Measurements from ENCODE around the gene FGF9. TPM values are rescaled to one million over a fixed set of nuclear protein-coding genes. Genes with fewer than 3 reads are reported as not detected.

The FGF9 gene
- total RNA-seq, 1 experiment from 2014 or later = 0.35 TPM

GRCh38 chr13:21735701-21736401 lies 65.0 kb downstream of the FGF9 start:
- CTCF ChIA-PET = interaction anchor here (0.6 kb wide), 1 partner anchor 16 kb away, joined by 5 read pairs; no protein-coding TSS in a partner anchor

GRCh38 chr13:21736926-21737325 lies 66.1 kb downstream of the FGF9 start:
- Mint-ChIP-seq H3K9me3 (ENCODE audit: unreplicated experiment) (no peaks in the 10 kb centered on the region), H3K27me3 (ENCODE audit: insufficient read depth, unreplicated experiment) (no peaks in the 10 kb centered on the region), H3K36me3 (ENCODE audit: insufficient read depth, unreplicated experiment) (no peaks in the 10 kb centered on the region), H3K4me3 (ENCODE audit: unreplicated experiment) (no peak overlapping the region), H3K27ac (ENCODE audit: low read depth, unreplicated experiment) (no peak overlapping the region), H3K4me1 (ENCODE audit: insufficient read depth, unreplicated experiment) (no peaks in the 10 kb centered on the region)
- CTCF ChIA-PET = no interaction called here
- POLR2A ChIA-PET = no interaction called here
- DNase-seq (ENCODE audit: unreplicated experiment) = no peak
- TF ChIP-seq CTCF (IDR thresholded peaks at IDR 0.05; ENCODE audit: unreplicated experiment) = no peak
- intact Hi-C loops (cut with micrococcal nuclease) = no loop called here
- no TSS peak for BruUV-seq (replicated peaks)

More at GRCh38 chr13:21735701-21736401, 65.0 kb downstream of the FGF9 start:
- no peak for DNase-seq (ENCODE audit: unreplicated experiment)
- POLR2A ChIA-PET = no interaction called here
- H3K27me3 Mint-ChIP-seq (ENCODE audit: insufficient read depth, unreplicated experiment) = no peaks in the 10 kb centered on the region
- H3K4me3 Mint-ChIP-seq (ENCODE audit: unreplicated experiment) = no peak overlapping the region
- intact Hi-C loops (cut with micrococcal nuclease) = no loop called here
- H3K4me1 Mint-ChIP-seq (ENCODE audit: insufficient read depth, unreplicated experiment) = no peaks in the 10 kb centered on the region
- no peak overlapping the region for H3K27ac Mint-ChIP-seq (ENCODE audit: low read depth, unreplicated experiment)
- BruUV-seq (replicated peaks) = no TSS peak
- no peaks in the 10 kb centered on the region for H3K9me3 Mint-ChIP-seq (ENCODE audit: unreplicated experiment)
- TF ChIP-seq CTCF (IDR thresholded peaks at IDR 0.05; ENCODE audit: unreplicated experiment) = no peak
- H3K36me3 Mint-ChIP-seq (ENCODE audit: insufficient read depth, unreplicated experiment) = no peaks in the 10 kb centered on the region

DNA sequence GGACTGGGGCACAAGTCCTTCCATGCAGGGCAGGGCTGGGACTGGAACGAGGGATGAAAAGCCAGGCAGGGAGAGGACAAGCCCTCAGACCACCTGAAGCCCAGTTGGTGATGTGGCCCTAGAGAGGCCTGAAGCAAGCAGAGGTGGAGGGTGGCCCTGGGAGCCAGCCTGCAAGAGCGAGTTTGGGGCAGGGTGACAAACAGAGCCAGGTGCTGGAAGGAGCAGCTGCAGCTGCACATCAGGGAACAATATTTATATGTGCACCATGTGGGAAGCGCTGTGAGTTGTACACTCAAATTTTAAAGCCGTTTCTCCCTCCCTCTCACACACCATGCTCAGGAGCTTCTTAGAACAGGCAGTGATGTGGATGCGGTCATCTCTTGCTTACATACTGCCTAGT lies 67.8 kb downstream of the FGF9 start:
- no peak for TF ChIP-seq CTCF (IDR thresholded peaks at IDR 0.05; ENCODE audit: unreplicated experiment)
- Mint-ChIP-seq H3K9me3 (ENCODE audit: unreplicated experiment) (no peaks in the 10 kb centered on the region), H3K4me3 (ENCODE audit: unreplicated experiment) (no peak overlapping the region), H3K27me3 (ENCODE audit: insufficient read depth, unreplicated experiment) (no peaks in the 10 kb centered on the region), H3K27ac (ENCODE audit: low read depth, unreplicated experiment) (no peak overlapping the region), H3K36me3 (ENCODE audit: insufficient read depth, unreplicated experiment) (no peaks in the 10 kb centered on the region), H3K4me1 (ENCODE audit: insufficient read depth, unreplicated experiment) (no peaks in the 10 kb centered on the region)
- no peak for DNase-seq (ENCODE audit: unreplicated experiment)
- POLR2A ChIA-PET = no interaction called here
- CTCF ChIA-PET = no interaction called here
- BruUV-seq (replicated peaks) = no TSS peak
- intact Hi-C loops (cut with micrococcal nuclease) = no loop called here

DNA sequence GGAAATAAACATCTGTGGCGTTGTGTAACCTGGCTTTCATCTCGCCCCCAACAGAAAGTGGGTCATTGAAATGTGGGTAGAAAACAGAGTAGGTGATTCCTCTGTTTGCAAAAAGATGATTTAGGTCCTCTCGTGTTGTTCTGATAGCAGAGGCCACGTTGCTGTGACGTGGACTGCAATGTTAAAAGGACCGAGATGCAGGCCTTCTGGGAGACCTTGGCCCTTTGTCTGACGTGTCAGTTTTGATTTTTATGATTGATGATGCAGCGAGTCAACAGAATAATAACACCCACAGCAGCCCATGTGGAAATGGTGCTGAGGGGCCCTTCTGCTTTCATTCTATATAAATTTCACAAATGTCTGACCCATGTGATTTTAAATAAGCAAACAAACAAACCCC lies 68.9 kb downstream of the FGF9 start:
- BruUV-seq (replicated peaks) = no TSS peak

More for the DNA sequence above, 68.9 kb downstream of the FGF9 start:
- no peaks in the 10 kb centered on the region for H3K4me1 Mint-ChIP-seq (ENCODE audit: insufficient read depth, unreplicated experiment)
- H3K9me3 Mint-ChIP-seq (ENCODE audit: unreplicated experiment) = no peaks in the 10 kb centered on the region
- POLR2A ChIA-PET = no interaction called here
- no peak for TF ChIP-seq CTCF (IDR thresholded peaks at IDR 0.05; ENCODE audit: unreplicated experiment)
- H3K27ac Mint-ChIP-seq (ENCODE audit: low read depth, unreplicated experiment) = no peak overlapping the region
- H3K36me3 Mint-ChIP-seq (ENCODE audit: insufficient read depth, unreplicated experiment) = no peaks in the 10 kb centered on the region
- intact Hi-C loops (cut with micrococcal nuclease) = no loop called here
- DNase-seq (ENCODE audit: unreplicated experiment) = no peak
- H3K27me3 Mint-ChIP-seq (ENCODE audit: insufficient read depth, unreplicated experiment) = no peaks in the 10 kb centered on the region
- H3K4me3 Mint-ChIP-seq (ENCODE audit: unreplicated experiment) = no peak overlapping the region
- CTCF ChIA-PET = no interaction called here
